ENCODE measurements around the gene CRTAP.
"Not testable (repeated sequence)": the region's sequence is repeated elsewhere in the genome, so short reads cannot be mapped to it uniquely, and the experiment has no call there.

The CRTAP gene

GRCh38 chr3:33099701-33100100 lies 14.1 kb upstream of the CRTAP start:
- DNase-seq (ENCODE audit: low spot score), result no peak

- no peak for DNase-seq (ENCODE audit: low spot score)
These were observed 13.6 kb upstream of the CRTAP start for GRCh38 chr3:33100229-33100628.

GRCh38 chr3:33103034-33103433 lies 10.8 kb upstream of the CRTAP start:
- no peak for DNase-seq (ENCODE audit: low spot score)

- no peak for DNase-seq (ENCODE audit: low spot score)
These were observed 10.3 kb upstream of the CRTAP start for GRCh38 chr3:33103480-33103879.

- DNase-seq (ENCODE audit: low spot score), result no peak
These were observed 9.0 kb upstream of the CRTAP start for GRCh38 chr3:33104803-33105202.

GRCh38 chr3:33105341-33105948 lies 8.4 kb upstream of the CRTAP start:
- no peak for DNase-seq (ENCODE audit: low spot score)

- not testable (repeated sequence) for DNase-seq (ENCODE audit: low spot score)
These were observed 7.0 kb upstream of the CRTAP start for GRCh38 chr3:33106854-33107253.

GRCh38 chr3:33111581-33111980 lies 2.2 kb upstream of the CRTAP start:
- DNase-seq (ENCODE audit: low spot score), result no peak

GRCh38 chr3:33114622-33115023 lies 809 bp downstream of the CRTAP start:
- DNase-seq (ENCODE audit: low spot score), result no peak

- DNase-seq (ENCODE audit: low spot score), result peak; percentile 11
These were observed 1.4 kb downstream of the CRTAP start for GRCh38 chr3:33115024-33115768.

GRCh38 chr3:33117461-33117860 lies 3.6 kb downstream of the CRTAP start:
- no peak for DNase-seq (ENCODE audit: low spot score)

GRCh38 chr3:33119891-33120290 lies 6.1 kb downstream of the CRTAP start:
- DNase-seq (ENCODE audit: low spot score), result no peak

- DNase-seq (ENCODE audit: low spot score), result no peak
These were observed 9.2 kb downstream of the CRTAP start for GRCh38 chr3:33122991-33123390.

GRCh38 chr3:33124638-33125037 lies 10.8 kb downstream of the CRTAP start:
- no peak for DNase-seq (ENCODE audit: low spot score)

- DNase-seq (ENCODE audit: low spot score), result no peak
These were observed 12.0 kb downstream of the CRTAP start for GRCh38 chr3:33125840-33126239.

GRCh38 chr3:33128706-33129105 lies 14.9 kb downstream of the CRTAP start:
- DNase-seq (ENCODE audit: low spot score), result no peak

- no peak for DNase-seq (ENCODE audit: low spot score)
These were observed 16.3 kb downstream of the CRTAP start for GRCh38 chr3:33130144-33130543.

- peak; percentile 53 for DNase-seq (ENCODE audit: low spot score)
These were observed 17.7 kb downstream of the CRTAP start for GRCh38 chr3:33131331-33132018.

GRCh38 chr3:33132019-33132360 lies 18.2 kb downstream of the CRTAP start:
- no peak for DNase-seq (ENCODE audit: low spot score)

GRCh38 chr3:33134026-33134625 lies 20.3 kb downstream of the CRTAP start:
- no peak for DNase-seq (ENCODE audit: low spot score)

- DNase-seq (ENCODE audit: low spot score), result no peak
These were observed 23.9 kb downstream of the CRTAP start for GRCh38 chr3:33137691-33138090.

GRCh38 chr3:33139006-33139623 lies 25.3 kb downstream of the CRTAP start:
- DNase-seq (ENCODE audit: low spot score), result not testable (repeated sequence)

GRCh38 chr3:33139996-33140395 lies 26.2 kb downstream of the CRTAP start:
- no peak for DNase-seq (ENCODE audit: low spot score)

All from CD4-positive, alpha-beta T cell treated with Interleukin-15 for 4 hours (primary cell).